ENCODE data around the gene ALOXE3.

The ALOXE3 gene

DNA sequence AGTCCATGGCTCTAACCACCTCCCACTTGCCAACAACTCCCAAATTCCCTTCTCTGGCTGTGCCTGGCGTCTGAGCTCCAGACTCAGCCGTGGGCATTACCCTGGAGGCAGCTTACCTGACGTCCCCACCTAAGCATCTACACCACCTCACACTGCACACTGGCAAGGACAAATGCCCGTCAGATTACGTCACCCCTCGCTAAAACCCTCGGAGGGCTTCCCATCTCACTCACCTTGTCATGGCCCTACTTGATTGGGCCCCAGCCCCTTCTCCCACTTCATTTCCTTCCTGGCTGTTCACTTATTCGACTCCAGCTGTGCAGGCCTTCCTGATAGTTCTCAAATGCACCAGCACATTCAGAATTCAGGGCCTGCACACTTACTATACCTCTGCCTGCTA lies 13.4 kb downstream of the ALOXE3 start:
- no peak overlapping the region for H3K4me3 ChIP-seq (ENCODE audit: low read depth, low read length)
- TF ChIP-seq MAX (IDR thresholded peaks at IDR 0.05; ENCODE audit: low read depth, low read length) (no peak), POLR2A (IDR thresholded peaks at IDR 0.05; ENCODE audit: extremely low read depth, insufficient read length) (no peak), MYC (IDR thresholded peaks at IDR 0.05; ENCODE audit: low read depth, low read length) (no peak), CTCF (IDR thresholded peaks at IDR 0.05; ENCODE audit: low read depth, low read length) (no peak)
- DNase-seq (ENCODE audit: low read depth): no peak

DNA sequence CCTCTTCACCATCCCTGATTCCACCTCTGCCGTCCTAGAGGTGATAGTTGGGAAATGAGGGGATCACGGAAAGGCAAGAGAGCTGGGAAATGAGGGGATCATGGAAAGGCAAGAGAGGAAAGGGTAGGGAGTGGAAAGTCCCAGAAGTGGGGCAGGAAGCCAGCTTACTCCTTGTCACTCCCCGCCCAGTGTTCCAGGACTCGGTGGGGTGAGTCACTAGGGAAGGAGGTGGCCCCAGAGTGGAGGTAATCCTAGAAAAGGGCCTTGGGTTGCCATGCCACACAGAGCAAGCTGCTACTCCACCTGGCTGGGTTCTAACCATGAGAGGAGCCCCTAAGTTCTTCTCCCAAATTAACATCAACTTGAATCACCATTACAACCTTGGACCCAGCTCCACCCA lies 14.8 kb downstream of the ALOXE3 start:
- TF ChIP-seq CTCF (IDR thresholded peaks at IDR 0.05; ENCODE audit: low read depth, low read length) (no peak), MAX (IDR thresholded peaks at IDR 0.05; ENCODE audit: low read depth, low read length) (no peak), MYC (IDR thresholded peaks at IDR 0.05; ENCODE audit: low read depth, low read length) (no peak), POLR2A (IDR thresholded peaks at IDR 0.05; ENCODE audit: extremely low read depth, insufficient read length) (no peak)
- H3K4me3 ChIP-seq (ENCODE audit: low read depth, low read length): no peak overlapping the region
- DNase-seq (ENCODE audit: low read depth): no peak

DNA sequence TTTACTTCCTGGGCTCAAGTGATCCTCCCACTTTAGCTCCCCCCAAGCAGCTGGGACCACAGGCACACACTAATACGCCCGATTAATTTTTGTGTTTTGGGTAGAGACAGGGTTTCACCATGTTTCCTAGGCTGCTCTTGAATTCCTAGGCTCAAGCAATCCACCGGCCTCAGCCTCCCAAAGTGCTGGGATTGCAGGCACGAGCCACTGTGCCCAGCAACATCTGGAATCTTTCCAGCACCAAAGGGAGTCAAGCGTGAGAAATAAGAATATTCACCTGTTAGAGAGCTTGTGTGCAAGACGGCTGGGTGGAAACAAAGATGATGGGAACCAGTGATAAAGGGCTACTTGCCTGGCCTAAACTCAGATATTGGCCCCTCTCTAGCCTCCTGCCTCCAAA lies 16.6 kb downstream of the ALOXE3 start:
- H3K4me3 ChIP-seq (ENCODE audit: low read depth, low read length): no peak overlapping the region
- DNase-seq (ENCODE audit: low read depth): no peak
- no peak for TF ChIP-seq MYC (IDR thresholded peaks at IDR 0.05; ENCODE audit: low read depth, low read length)
- TF ChIP-seq CTCF (IDR thresholded peaks at IDR 0.05; ENCODE audit: low read depth, low read length): no peak
- no peak for TF ChIP-seq MAX (IDR thresholded peaks at IDR 0.05; ENCODE audit: low read depth, low read length)
- TF ChIP-seq POLR2A (IDR thresholded peaks at IDR 0.05; ENCODE audit: extremely low read depth, insufficient read length): no peak

DNA sequence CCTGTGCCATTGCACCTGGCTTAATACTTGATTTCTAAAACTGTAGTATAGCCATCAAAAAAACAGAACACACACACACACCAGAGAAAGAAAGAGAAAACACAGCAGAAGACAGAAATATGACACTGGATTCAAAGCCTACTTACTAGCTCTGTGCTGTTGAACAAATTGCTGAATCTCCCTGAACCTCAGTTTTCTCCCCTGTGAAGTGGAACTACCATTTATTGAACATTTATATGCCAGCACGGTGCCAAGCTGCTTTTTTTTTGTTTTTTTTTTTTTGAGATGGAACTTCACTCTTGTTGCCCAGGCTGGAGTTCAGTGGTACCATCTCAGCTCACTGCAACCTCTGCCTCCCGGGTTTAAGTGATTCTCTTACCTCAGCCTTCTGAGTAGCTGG lies 17.6 kb downstream of the ALOXE3 start:
- no peak for TF ChIP-seq POLR2A (IDR thresholded peaks at IDR 0.05; ENCODE audit: extremely low read depth, insufficient read length)
- TF ChIP-seq MYC (IDR thresholded peaks at IDR 0.05; ENCODE audit: low read depth, low read length): no peak
- DNase-seq (ENCODE audit: low read depth): no peak
- no peak overlapping the region for H3K4me3 ChIP-seq (ENCODE audit: low read depth, low read length)

DNA sequence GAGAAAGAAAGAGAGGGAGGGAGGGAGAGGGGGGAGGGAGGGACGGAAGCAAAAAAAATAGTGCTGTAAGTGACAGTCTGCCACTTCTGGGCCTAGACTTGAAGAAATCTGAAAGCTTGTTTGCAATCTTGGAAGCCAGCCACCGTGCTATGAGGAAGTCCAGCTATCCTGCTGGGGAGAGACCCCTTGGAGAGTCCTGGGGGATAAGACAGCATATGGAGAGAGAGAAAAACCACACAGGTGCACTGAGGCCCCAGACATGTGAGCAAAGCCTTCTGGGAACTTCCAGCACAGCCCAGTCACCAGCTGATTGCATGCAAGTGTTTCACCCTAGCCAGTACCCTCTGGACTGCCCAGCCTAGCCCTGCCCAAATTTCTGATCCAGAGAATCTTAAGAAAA lies 18.2 kb downstream of the ALOXE3 start:
- no peak overlapping the region for H3K4me3 ChIP-seq (ENCODE audit: low read depth, low read length)
- TF ChIP-seq MYC (IDR thresholded peaks at IDR 0.05; ENCODE audit: low read depth, low read length) (no peak), POLR2A (IDR thresholded peaks at IDR 0.05; ENCODE audit: extremely low read depth, insufficient read length) (no peak)
- no peak for DNase-seq (ENCODE audit: low read depth)

DNA sequence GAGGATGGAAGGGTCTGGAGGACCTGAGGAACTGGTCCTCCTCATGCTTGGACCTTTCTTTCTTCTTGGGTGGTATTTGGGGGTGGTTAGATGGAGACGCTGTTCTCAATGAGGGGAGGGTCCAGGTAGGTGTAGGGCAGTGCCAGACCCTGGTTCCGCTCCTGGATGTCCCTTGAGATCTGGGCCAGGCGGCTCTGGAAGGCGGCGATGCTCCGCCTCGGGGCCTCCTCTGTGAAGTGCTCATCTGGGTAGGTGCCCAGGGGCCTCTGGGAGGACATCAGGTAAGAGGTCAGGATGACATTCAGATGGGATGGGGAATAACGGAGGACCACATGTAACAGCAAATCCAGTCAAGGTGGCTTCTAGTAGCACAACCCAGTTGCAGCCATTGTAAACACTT lies 21.8 kb downstream of the ALOXE3 start:
- no peak for DNase-seq (ENCODE audit: low read depth)
- no peak for TF ChIP-seq CTCF (IDR thresholded peaks at IDR 0.05; ENCODE audit: low read depth, low read length)
- no peak for TF ChIP-seq MAX (IDR thresholded peaks at IDR 0.05; ENCODE audit: low read depth, low read length)
- no peak for TF ChIP-seq POLR2A (IDR thresholded peaks at IDR 0.05; ENCODE audit: extremely low read depth, insufficient read length)
- TF ChIP-seq MYC (IDR thresholded peaks at IDR 0.05; ENCODE audit: low read depth, low read length): no peak
- no peak overlapping the region for H3K4me3 ChIP-seq (ENCODE audit: low read depth, low read length)

DNA sequence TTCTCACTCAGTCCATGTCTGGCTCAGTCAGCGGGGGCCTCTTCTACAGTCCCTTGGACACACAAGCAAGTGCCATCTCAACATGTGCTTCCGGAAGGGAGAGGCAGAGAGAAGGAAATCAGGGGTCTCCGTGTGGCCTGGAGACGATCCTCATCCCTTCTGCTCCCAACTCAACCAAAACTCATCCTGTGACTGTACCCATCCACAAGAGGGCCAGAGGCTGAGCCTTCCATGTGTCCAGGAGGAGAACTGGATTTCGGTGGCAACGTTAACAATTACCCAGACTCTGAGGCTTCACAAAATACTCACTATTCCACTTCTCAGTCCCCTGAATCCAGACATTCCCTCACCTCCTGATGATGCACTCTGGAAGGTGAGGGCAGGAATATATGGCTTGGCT lies 23.0 kb downstream of the ALOXE3 start:
- no peak for TF ChIP-seq MAX (IDR thresholded peaks at IDR 0.05; ENCODE audit: low read depth, low read length)
- TF ChIP-seq POLR2A (IDR thresholded peaks at IDR 0.05; ENCODE audit: extremely low read depth, insufficient read length): no peak
- TF ChIP-seq MYC (IDR thresholded peaks at IDR 0.05; ENCODE audit: low read depth, low read length): no peak
- TF ChIP-seq CTCF (IDR thresholded peaks at IDR 0.05; ENCODE audit: low read depth, low read length): no peak
- H3K4me3 ChIP-seq (ENCODE audit: low read depth, low read length): no peak overlapping the region
- no peak for DNase-seq (ENCODE audit: low read depth)
